DOHH2 (cell line): ENCODE measurements around the gene SMARCD1.

Experiments
- EZH2phosphoT487 ChIP-seq: fragments of 200-600 bp; sonication (generic); IDR thresholded peaks from 2 replicates; pipeline ENCODE4 v1.6.1; 2017; ENCODE audit warnings: borderline replicate concordance, mild to moderate bottlenecking, antibody characterized with exemption, low read length, moderate library complexity, mixed read lengths
- TF ChIP-seq, protein P1 (sequence below): fragments of 200-600 bp; sonication (generic); IDR thresholded peaks from one replicate; pipeline ENCODE4 v1.5.1; 2014; ENCODE audit warnings: antibody characterized with exemption, mild to moderate bottlenecking, low read depth, low read length; ENCODE audit not compliant: poor library complexity, severe bottlenecking

DNA sequence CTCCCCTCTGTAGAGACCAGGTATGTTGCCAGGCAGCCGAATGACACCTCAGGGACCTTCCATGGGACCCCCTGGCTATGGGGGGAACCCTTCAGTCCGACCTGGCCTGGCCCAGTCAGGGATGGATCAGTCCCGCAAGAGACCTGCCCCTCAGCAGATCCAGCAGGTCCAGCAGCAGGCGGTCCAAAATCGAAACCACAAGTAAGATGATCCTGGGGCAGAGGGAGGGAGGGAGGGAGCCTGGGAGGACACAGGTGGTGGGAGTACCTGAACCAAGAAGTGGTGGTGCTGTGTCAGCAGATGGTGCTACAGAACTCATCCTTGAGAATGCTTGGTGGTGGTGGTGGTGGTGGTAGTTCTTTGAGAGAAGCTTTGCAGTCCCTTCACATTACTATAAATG is 1.0 kb downstream of the SMARCD1 start:
- TF ChIP-seq, protein P1, sequence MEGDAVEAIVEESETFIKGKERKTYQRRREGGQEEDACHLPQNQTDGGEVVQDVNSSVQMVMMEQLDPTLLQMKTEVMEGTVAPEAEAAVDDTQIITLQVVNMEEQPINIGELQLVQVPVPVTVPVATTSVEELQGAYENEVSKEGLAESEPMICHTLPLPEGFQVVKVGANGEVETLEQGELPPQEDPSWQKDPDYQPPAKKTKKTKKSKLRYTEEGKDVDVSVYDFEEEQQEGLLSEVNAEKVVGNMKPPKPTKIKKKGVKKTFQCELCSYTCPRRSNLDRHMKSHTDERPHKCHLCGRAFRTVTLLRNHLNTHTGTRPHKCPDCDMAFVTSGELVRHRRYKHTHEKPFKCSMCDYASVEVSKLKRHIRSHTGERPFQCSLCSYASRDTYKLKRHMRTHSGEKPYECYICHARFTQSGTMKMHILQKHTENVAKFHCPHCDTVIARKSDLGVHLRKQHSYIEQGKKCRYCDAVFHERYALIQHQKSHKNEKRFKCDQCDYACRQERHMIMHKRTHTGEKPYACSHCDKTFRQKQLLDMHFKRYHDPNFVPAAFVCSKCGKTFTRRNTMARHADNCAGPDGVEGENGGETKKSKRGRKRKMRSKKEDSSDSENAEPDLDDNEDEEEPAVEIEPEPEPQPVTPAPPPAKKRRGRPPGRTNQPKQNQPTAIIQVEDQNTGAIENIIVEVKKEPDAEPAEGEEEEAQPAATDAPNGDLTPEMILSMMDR: no peak
- TF ChIP-seq EZH2phosphoT487: no peak
